Measurements from ENCODE around the gene EPB41L1.

The EPB41L1 gene

GRCh38 chr20:36260316-36260715 lies 105.8 kb downstream of the EPB41L1 start:
- DNase-seq (ENCODE audit: low read depth in 2 of 2), result no peak

- DNase-seq (ENCODE audit: low read depth in 2 of 2), result no peak
These were observed 107.0 kb downstream of the EPB41L1 start for GRCh38 chr20:36261389-36262105.

- DNase-seq (ENCODE audit: low read depth in 2 of 2), result no peak
These were observed 107.9 kb downstream of the EPB41L1 start for GRCh38 chr20:36262440-36262839.

GRCh38 chr20:36264426-36265246 lies 110.1 kb downstream of the EPB41L1 start:
- no peak for DNase-seq (ENCODE audit: low read depth in 2 of 2)

GRCh38 chr20:36266189-36266588 lies 111.6 kb downstream of the EPB41L1 start:
- no peak for DNase-seq (ENCODE audit: low read depth in 2 of 2)

- DNase-seq (ENCODE audit: low read depth in 2 of 2), result no peak
These were observed 113.3 kb downstream of the EPB41L1 start for GRCh38 chr20:36267605-36268381.

- DNase-seq (ENCODE audit: low read depth in 2 of 2), result no peak
These were observed 114.2 kb downstream of the EPB41L1 start for GRCh38 chr20:36268440-36269342.

GRCh38 chr20:36269507-36269906 lies 115.0 kb downstream of the EPB41L1 start:
- no peak for DNase-seq (ENCODE audit: low read depth in 2 of 2)

GRCh38 chr20:36270744-36271638 lies 116.5 kb downstream of the EPB41L1 start:
- no peak for DNase-seq (ENCODE audit: low read depth in 2 of 2)

GRCh38 chr20:36271639-36272546 lies 117.4 kb downstream of the EPB41L1 start:
- no peak for DNase-seq (ENCODE audit: low read depth in 2 of 2)

- DNase-seq (ENCODE audit: low read depth in 2 of 2), result no peak
These were observed 118.1 kb downstream of the EPB41L1 start for GRCh38 chr20:36272547-36273220.

GRCh38 chr20:36273414-36274180 lies 119.1 kb downstream of the EPB41L1 start:
- DNase-seq (ENCODE audit: low read depth in 2 of 2), result no peak

- DNase-seq (ENCODE audit: low read depth in 2 of 2), result no peak
These were observed 119.8 kb downstream of the EPB41L1 start for GRCh38 chr20:36274181-36274841.

- no peak for DNase-seq (ENCODE audit: low read depth in 2 of 2)
These were observed 120.5 kb downstream of the EPB41L1 start for GRCh38 chr20:36275011-36275410.

- DNase-seq (ENCODE audit: low read depth in 2 of 2), result no peak
These were observed 121.1 kb downstream of the EPB41L1 start for GRCh38 chr20:36275441-36276189.

GRCh38 chr20:36277546-36277945 lies 123.0 kb downstream of the EPB41L1 start:
- no peak for DNase-seq (ENCODE audit: low read depth in 2 of 2)

- no peak for DNase-seq (ENCODE audit: low read depth in 2 of 2)
These were observed 124.8 kb downstream of the EPB41L1 start for GRCh38 chr20:36279362-36279761.

Measured in stimulated activated CD8-positive, alpha-beta memory T cell treated with anti-CD3 and anti-CD28 coated beads, Interleukin-7, amount 100 ng/mL, for 4 hours (primary cell).